Measurements from ENCODE around the gene RASEF.

- TF ChIP-seq CTCF (IDR thresholded peaks at IDR 0.05), result no peak
- no peak for TF ChIP-seq POLR2A (IDR thresholded peaks at IDR 0.05)
These were observed 14.8 kb downstream of the RASEF start for GRCh38 chr9:83047839-83048775.

Measured in Peyer's patch (tissue), 4 donors.